GM21737 (cell line): ENCODE results near the gene DENND5A.
"Not testable (repeated sequence)": the region's sequence is repeated elsewhere in the genome, so short reads cannot be mapped to it uniquely, and the experiment has no call there.

Experiments
- ATAC-seq: cut with Tn5 transposase; IDR thresholded peaks from one replicate; pipeline ENCODE4 v1.9.1; 2021; ENCODE audit warnings: mild to moderate bottlenecking, moderate library complexity; ENCODE audit not compliant: unreplicated experiment

Gene DENND5A

GRCh38 chr11:9179141-9179540 lies 86.0 kb downstream of the DENND5A start:
- no peak for ATAC-seq

- ATAC-seq, result no peak
Measured at GRCh38 chr11:9178716-9179115, 86.4 kb downstream of the DENND5A start.

GRCh38 chr11:9177438-9178091 lies 87.6 kb downstream of the DENND5A start:
- ATAC-seq, result no peak

GRCh38 chr11:9176550-9176949 lies 88.6 kb downstream of the DENND5A start:
- ATAC-seq, result no peak

- ATAC-seq, result no peak
Measured at GRCh38 chr11:9176136-9176535, 89.0 kb downstream of the DENND5A start.

- no peak for ATAC-seq
Measured at GRCh38 chr11:9172389-9172788, 92.8 kb downstream of the DENND5A start.

- no peak for ATAC-seq
Measured at GRCh38 chr11:9170450-9170849, 94.7 kb downstream of the DENND5A start.

GRCh38 chr11:9169595-9170295 lies 95.4 kb downstream of the DENND5A start:
- ATAC-seq, result no peak

GRCh38 chr11:9161991-9162390 lies 103.2 kb downstream of the DENND5A start:
- ATAC-seq, result not testable (repeated sequence)

- ATAC-seq, result no peak
Measured at GRCh38 chr11:9160166-9160565, 105.0 kb downstream of the DENND5A start.

GRCh38 chr11:9158898-9159391 lies 106.2 kb downstream of the DENND5A start:
- ATAC-seq, result no peak

GRCh38 chr11:9155930-9156329 lies 109.2 kb downstream of the DENND5A start:
- ATAC-seq, result no peak

- ATAC-seq, result no peak
Measured at GRCh38 chr11:9153651-9154050, 111.5 kb downstream of the DENND5A start.

GRCh38 chr11:9151631-9152030 lies 113.5 kb downstream of the DENND5A start:
- no peak for ATAC-seq

GRCh38 chr11:9150926-9151325 lies 114.2 kb downstream of the DENND5A start:
- no peak for ATAC-seq

- no peak for ATAC-seq
Measured at GRCh38 chr11:9150501-9150900, 114.6 kb downstream of the DENND5A start.

GRCh38 chr11:9148727-9149126 lies 116.4 kb downstream of the DENND5A start:
- ATAC-seq, result no peak

- ATAC-seq, result no peak
Measured at GRCh38 chr11:9148035-9148434, 117.1 kb downstream of the DENND5A start.

- no peak for ATAC-seq
Measured at GRCh38 chr11:9146477-9146876, 118.7 kb downstream of the DENND5A start.

- no peak for ATAC-seq
Measured at GRCh38 chr11:9145283-9145682, 119.9 kb downstream of the DENND5A start.

- ATAC-seq, result no peak
Measured at GRCh38 chr11:9144828-9145227, 120.3 kb downstream of the DENND5A start.

GRCh38 chr11:9143721-9144120 lies 121.4 kb downstream of the DENND5A start:
- ATAC-seq, result no peak
